Measurements from ENCODE around the gene SLC6A16.

Gene SLC6A16

GRCh38 chr19:49256691-49257090, 68.3 kb downstream of the SLC6A16 start:
- no peaks in the 10 kb centered on the region for H3K27me3 ChIP-seq (ENCODE audit: control insufficient read depth, insufficient read depth, low read length)
- H3K9ac ChIP-seq (ENCODE audit: low read length): no peak overlapping the region
- H3K36me3 ChIP-seq (ENCODE audit: control insufficient read depth, insufficient read depth, low read length): no peaks in the 10 kb centered on the region

GRCh38 chr19:49255674-49256073, 69.3 kb downstream of the SLC6A16 start:
- Histone ChIP-seq H3K9me3 (ENCODE audit: control insufficient read depth, insufficient read depth, low read depth, low read length) (peaks cover 23% of the 10 kb centered on the region), H3K4me1 (ENCODE audit: control insufficient read depth, insufficient read depth, low read length) (no peaks in the 10 kb centered on the region), H3K4me3 (ENCODE audit: low read depth, low read length) (no peak overlapping the region), H3K36me3 (ENCODE audit: control insufficient read depth, insufficient read depth, low read length) (no peaks in the 10 kb centered on the region), H3K27ac (ENCODE audit: low read depth, low read length) (no peak overlapping the region), H3K27me3 (ENCODE audit: control insufficient read depth, insufficient read depth, low read length) (no peaks in the 10 kb centered on the region), H3K9ac (ENCODE audit: low read length) (no peak overlapping the region)

More at GRCh38 chr19:49256691-49257090, 68.3 kb downstream of the SLC6A16 start:
- Histone ChIP-seq H3K27ac (ENCODE audit: low read depth, low read length) (no peak overlapping the region), H3K4me3 (ENCODE audit: low read depth, low read length) (no peak overlapping the region), H3K9me3 (ENCODE audit: control insufficient read depth, insufficient read depth, low read depth, low read length) (peaks cover 23% of the 10 kb centered on the region), H3K4me1 (ENCODE audit: control insufficient read depth, insufficient read depth, low read length) (no peaks in the 10 kb centered on the region)

- H3K4me3 ChIP-seq (ENCODE audit: low read depth, low read length): no peak overlapping the region
- no peaks in the 10 kb centered on the region for H3K36me3 ChIP-seq (ENCODE audit: control insufficient read depth, insufficient read depth, low read length)
- no peaks in the 10 kb centered on the region for H3K9me3 ChIP-seq (ENCODE audit: control insufficient read depth, insufficient read depth, low read depth, low read length)
- no peak overlapping the region for H3K9ac ChIP-seq (ENCODE audit: low read length)
- no peaks in the 10 kb centered on the region for H3K4me1 ChIP-seq (ENCODE audit: control insufficient read depth, insufficient read depth, low read length)
- H3K27ac ChIP-seq (ENCODE audit: low read depth, low read length): no peak overlapping the region
- H3K27me3 ChIP-seq (ENCODE audit: control insufficient read depth, insufficient read depth, low read length): no peaks in the 10 kb centered on the region
Observed at GRCh38 chr19:49249933-49250332, 75.1 kb downstream of the SLC6A16 start.

GRCh38 chr19:49247676-49248075, 77.3 kb downstream of the SLC6A16 start:
- Histone ChIP-seq H3K27me3 (ENCODE audit: control insufficient read depth, insufficient read depth, low read length) (no peaks in the 10 kb centered on the region), H3K9ac (ENCODE audit: low read length) (no peak overlapping the region), H3K27ac (ENCODE audit: low read depth, low read length) (no peak overlapping the region), H3K9me3 (ENCODE audit: control insufficient read depth, insufficient read depth, low read depth, low read length) (no peaks in the 10 kb centered on the region), H3K4me1 (ENCODE audit: control insufficient read depth, insufficient read depth, low read length) (no peaks in the 10 kb centered on the region), H3K4me3 (ENCODE audit: low read depth, low read length) (no peak overlapping the region), H3K36me3 (ENCODE audit: control insufficient read depth, insufficient read depth, low read length) (no peaks in the 10 kb centered on the region)

- Histone ChIP-seq H3K36me3 (ENCODE audit: control insufficient read depth, insufficient read depth, low read length) (no peaks in the 10 kb centered on the region), H3K9ac (ENCODE audit: low read length) (no peak overlapping the region), H3K27ac (ENCODE audit: low read depth, low read length) (no peak overlapping the region), H3K27me3 (ENCODE audit: control insufficient read depth, insufficient read depth, low read length) (no peaks in the 10 kb centered on the region), H3K4me3 (ENCODE audit: low read depth, low read length) (no peak overlapping the region), H3K9me3 (ENCODE audit: control insufficient read depth, insufficient read depth, low read depth, low read length) (no peaks in the 10 kb centered on the region), H3K4me1 (ENCODE audit: control insufficient read depth, insufficient read depth, low read length) (no peaks in the 10 kb centered on the region)
Observed at GRCh38 chr19:49244256-49244655, 80.7 kb downstream of the SLC6A16 start.

- no peaks in the 10 kb centered on the region for H3K27me3 ChIP-seq (ENCODE audit: control insufficient read depth, insufficient read depth, low read length)
- H3K36me3 ChIP-seq (ENCODE audit: control insufficient read depth, insufficient read depth, low read length): no peaks in the 10 kb centered on the region
- no peaks in the 10 kb centered on the region for H3K9me3 ChIP-seq (ENCODE audit: control insufficient read depth, insufficient read depth, low read depth, low read length)
- H3K27ac ChIP-seq (ENCODE audit: low read depth, low read length): no peak overlapping the region
- H3K9ac ChIP-seq (ENCODE audit: low read length): no peak overlapping the region
- no peaks in the 10 kb centered on the region for H3K4me1 ChIP-seq (ENCODE audit: control insufficient read depth, insufficient read depth, low read length)
- no peak overlapping the region for H3K4me3 ChIP-seq (ENCODE audit: low read depth, low read length)
Observed at GRCh38 chr19:49243726-49244125, 81.3 kb downstream of the SLC6A16 start.

GRCh38 chr19:49243129-49243528, 81.9 kb downstream of the SLC6A16 start:
- no peaks in the 10 kb centered on the region for H3K36me3 ChIP-seq (ENCODE audit: control insufficient read depth, insufficient read depth, low read length)
- no peaks in the 10 kb centered on the region for H3K4me1 ChIP-seq (ENCODE audit: control insufficient read depth, insufficient read depth, low read length)
- H3K9ac ChIP-seq (ENCODE audit: low read length): no peak overlapping the region
- no peak overlapping the region for H3K4me3 ChIP-seq (ENCODE audit: low read depth, low read length)
- H3K27ac ChIP-seq (ENCODE audit: low read depth, low read length): no peak overlapping the region
- H3K9me3 ChIP-seq (ENCODE audit: control insufficient read depth, insufficient read depth, low read depth, low read length): no peaks in the 10 kb centered on the region
- H3K27me3 ChIP-seq (ENCODE audit: control insufficient read depth, insufficient read depth, low read length): no peaks in the 10 kb centered on the region

- H3K9me3 ChIP-seq (ENCODE audit: control insufficient read depth, insufficient read depth, low read depth, low read length): no peaks in the 10 kb centered on the region
- H3K9ac ChIP-seq (ENCODE audit: low read length): no peak overlapping the region
- H3K27ac ChIP-seq (ENCODE audit: low read depth, low read length): no peak overlapping the region
- H3K4me1 ChIP-seq (ENCODE audit: control insufficient read depth, insufficient read depth, low read length): no peaks in the 10 kb centered on the region
- H3K36me3 ChIP-seq (ENCODE audit: control insufficient read depth, insufficient read depth, low read length): no peaks in the 10 kb centered on the region
- no peaks in the 10 kb centered on the region for H3K27me3 ChIP-seq (ENCODE audit: control insufficient read depth, insufficient read depth, low read length)
- no peak overlapping the region for H3K4me3 ChIP-seq (ENCODE audit: low read depth, low read length)
Observed at GRCh38 chr19:49241769-49242168, 83.2 kb downstream of the SLC6A16 start.

Data from HUES6 (cell line).